ENCODE measurements around the gene FBLN5. TPM values are rescaled to one million over a fixed set of nuclear protein-coding genes. Genes with fewer than 3 reads are reported as not detected.
"Not testable (repeated sequence)": the region's sequence is repeated elsewhere in the genome, so short reads cannot be mapped to it uniquely, and the experiment has no call there.

Gene FBLN5
- total RNA-seq, 2 donors from 2014 or later: 3.0 to 5.6 TPM

- Mint-ChIP-seq H3K27me3 (ENCODE audit: low read depth) (no peaks in the 10 kb centered on the region), H3K9me3 (no peaks in the 10 kb centered on the region), H3K36me3 (ENCODE audit: insufficient read depth in 2 of 2) (no peaks in the 10 kb centered on the region), H3K27ac (no peak overlapping the region), H3K4me3 (no peak overlapping the region), H3K4me1 (ENCODE audit: low read depth) (peaks cover 23% of the 10 kb centered on the region)
- ATAC-seq (replicated peaks in 1 of 2) (no peak), DNase-seq (no peak)
These were observed 64.7 kb downstream of the FBLN5 start for GRCh38 chr14:91882776-91883175.

- no peak for ATAC-seq (replicated peaks in 1 of 2)
- H3K4me1 Mint-ChIP-seq (ENCODE audit: low read depth): peaks cover 27% of the 10 kb centered on the region
- no peaks in the 10 kb centered on the region for H3K9me3 Mint-ChIP-seq
- no peak for DNase-seq
- no peak overlapping the region for H3K27ac Mint-ChIP-seq
- no peaks in the 10 kb centered on the region for H3K27me3 Mint-ChIP-seq (ENCODE audit: low read depth)
- H3K36me3 Mint-ChIP-seq (ENCODE audit: insufficient read depth in 2 of 2): no peaks in the 10 kb centered on the region
- no peak overlapping the region for H3K4me3 Mint-ChIP-seq
These were observed 65.1 kb downstream of the FBLN5 start for GRCh38 chr14:91882369-91882768.

- ATAC-seq (replicated peaks in 1 of 2): no peak
- no peaks in the 10 kb centered on the region for H3K27me3 Mint-ChIP-seq (ENCODE audit: low read depth)
- no peak overlapping the region for H3K4me3 Mint-ChIP-seq
These were observed 68.3 kb downstream of the FBLN5 start for GRCh38 chr14:91879196-91879595.

GRCh38 chr14:91878274-91878673 is 69.2 kb downstream of the FBLN5 start:
- no peaks in the 10 kb centered on the region for H3K36me3 Mint-ChIP-seq (ENCODE audit: insufficient read depth in 2 of 2)
- no peak overlapping the region for H3K27ac Mint-ChIP-seq
- ATAC-seq (replicated peaks in 1 of 2): no peak
- DNase-seq: no peak
- H3K27me3 Mint-ChIP-seq (ENCODE audit: low read depth): no peaks in the 10 kb centered on the region
- H3K9me3 Mint-ChIP-seq: no peaks in the 10 kb centered on the region
- H3K4me3 Mint-ChIP-seq: no peak overlapping the region
- H3K4me1 Mint-ChIP-seq (ENCODE audit: low read depth): peaks cover 62% of the 10 kb centered on the region

More at GRCh38 chr14:91879196-91879595, 68.3 kb downstream of the FBLN5 start:
- DNase-seq: no peak
- H3K36me3 Mint-ChIP-seq (ENCODE audit: insufficient read depth in 2 of 2): no peaks in the 10 kb centered on the region
- H3K27ac Mint-ChIP-seq: no peak overlapping the region
- H3K9me3 Mint-ChIP-seq: no peaks in the 10 kb centered on the region
- peaks cover 53% of the 10 kb centered on the region for H3K4me1 Mint-ChIP-seq (ENCODE audit: low read depth)

GRCh38 chr14:91877376-91877915 is 70.0 kb downstream of the FBLN5 start:
- H3K4me1 Mint-ChIP-seq (ENCODE audit: low read depth): peaks cover 70% of the 10 kb centered on the region
- H3K27me3 Mint-ChIP-seq (ENCODE audit: low read depth): no peaks in the 10 kb centered on the region
- ATAC-seq (replicated peaks in 1 of 2) (no peak), DNase-seq (no peak)
- no peak overlapping the region for H3K4me3 Mint-ChIP-seq
- no peaks in the 10 kb centered on the region for H3K36me3 Mint-ChIP-seq (ENCODE audit: insufficient read depth in 2 of 2)
- H3K27ac Mint-ChIP-seq: no peak overlapping the region
- H3K9me3 Mint-ChIP-seq: no peaks in the 10 kb centered on the region

GRCh38 chr14:91876492-91876891 is 71.0 kb downstream of the FBLN5 start:
- H3K36me3 Mint-ChIP-seq (ENCODE audit: insufficient read depth in 2 of 2): no peaks in the 10 kb centered on the region
- ATAC-seq (replicated peaks in 1 of 2) (no peak), DNase-seq (no peak)
- no peak overlapping the region for H3K27ac Mint-ChIP-seq
- no peak overlapping the region for H3K4me3 Mint-ChIP-seq
- no peaks in the 10 kb centered on the region for H3K9me3 Mint-ChIP-seq
- no peaks in the 10 kb centered on the region for H3K27me3 Mint-ChIP-seq (ENCODE audit: low read depth)
- H3K4me1 Mint-ChIP-seq (ENCODE audit: low read depth): peaks cover 80% of the 10 kb centered on the region

- no peak overlapping the region for H3K4me3 Mint-ChIP-seq
- no peaks in the 10 kb centered on the region for H3K27me3 Mint-ChIP-seq (ENCODE audit: low read depth)
These were observed 71.8 kb downstream of the FBLN5 start for GRCh38 chr14:91875525-91876286.

GRCh38 chr14:91873471-91874415 is 73.8 kb downstream of the FBLN5 start:
- H3K27ac Mint-ChIP-seq: peak overlapping the region; percentile 33
- H3K9me3 Mint-ChIP-seq: no peaks in the 10 kb centered on the region
- DNase-seq (peak; percentile 79 to 83), ATAC-seq (replicated peaks in 1 of 2) (peak; percentile 85 to 89)
- H3K27me3 Mint-ChIP-seq (ENCODE audit: low read depth): no peaks in the 10 kb centered on the region
- no peaks in the 10 kb centered on the region for H3K36me3 Mint-ChIP-seq (ENCODE audit: insufficient read depth in 2 of 2)
- peaks cover 91% of the 10 kb centered on the region for H3K4me1 Mint-ChIP-seq (ENCODE audit: low read depth)
- peak overlapping the region; percentile 65 to 77 for H3K4me3 Mint-ChIP-seq

More at GRCh38 chr14:91875525-91876286, 71.8 kb downstream of the FBLN5 start:
- Mint-ChIP-seq H3K27ac (no peak overlapping the region), H3K4me1 (ENCODE audit: low read depth) (peaks cover 80% of the 10 kb centered on the region), H3K36me3 (ENCODE audit: insufficient read depth in 2 of 2) (no peaks in the 10 kb centered on the region), H3K9me3 (no peaks in the 10 kb centered on the region)
- ATAC-seq (replicated peaks in 1 of 2): no peak
- no peak for DNase-seq

- ATAC-seq (replicated peaks in 1 of 2): no peak
- Mint-ChIP-seq H3K27ac (peak overlapping the region; percentile 86), H3K4me3 (peak overlapping the region; percentile 65 to 77), H3K27me3 (ENCODE audit: low read depth) (no peaks in the 10 kb centered on the region), H3K36me3 (ENCODE audit: insufficient read depth in 2 of 2) (no peaks in the 10 kb centered on the region), H3K9me3 (no peaks in the 10 kb centered on the region), H3K4me1 (ENCODE audit: low read depth) (peaks cover 94% of the 10 kb centered on the region)
- no peak for DNase-seq
These were observed 74.7 kb downstream of the FBLN5 start for GRCh38 chr14:91872517-91873470.

- DNase-seq (peak; percentile 56 to 57), ATAC-seq (replicated peaks in 1 of 2) (peak; percentile 17 to 33)
- H3K36me3 Mint-ChIP-seq (ENCODE audit: insufficient read depth in 2 of 2): peaks cover 0 to 4% of the 10 kb centered on the region in 2 donors
- no peaks in the 10 kb centered on the region for H3K9me3 Mint-ChIP-seq
- peaks cover 94% of the 10 kb centered on the region for H3K4me1 Mint-ChIP-seq (ENCODE audit: low read depth)
- no peaks in the 10 kb centered on the region for H3K27me3 Mint-ChIP-seq (ENCODE audit: low read depth)
- peak overlapping the region; percentile 65 to 77 for H3K4me3 Mint-ChIP-seq
- peak overlapping the region; percentile 86 for H3K27ac Mint-ChIP-seq
These were observed 75.4 kb downstream of the FBLN5 start for GRCh38 chr14:91872011-91872501.

- H3K27ac Mint-ChIP-seq; ATAC-seq (replicated peaks in 1 of 2); DNase-seq; H3K9me3 Mint-ChIP-seq; H3K36me3 Mint-ChIP-seq (ENCODE audit: insufficient read depth in 2 of 2); H3K27me3 Mint-ChIP-seq (ENCODE audit: low read depth): not testable (repeated sequence)
- H3K4me3 Mint-ChIP-seq: peak overlapping the region; percentile 22 to 77
- H3K4me1 Mint-ChIP-seq (ENCODE audit: low read depth): peaks cover 99% of the 10 kb centered on the region
These were observed 76.1 kb downstream of the FBLN5 start for GRCh38 chr14:91871401-91871800.

- peak overlapping the region; percentile 81 for H3K27ac Mint-ChIP-seq
- DNase-seq (no peak), ATAC-seq (replicated peaks in 1 of 2) (no peak)
- no peaks in the 10 kb centered on the region for H3K9me3 Mint-ChIP-seq
- peaks cover 0 to 4% of the 10 kb centered on the region in 2 donors for H3K36me3 Mint-ChIP-seq (ENCODE audit: insufficient read depth in 2 of 2)
- H3K4me1 Mint-ChIP-seq (ENCODE audit: low read depth): peaks cover 100% of the 10 kb centered on the region
- peak overlapping the region; percentile 82 to 84 for H3K4me3 Mint-ChIP-seq
- H3K27me3 Mint-ChIP-seq (ENCODE audit: low read depth): no peaks in the 10 kb centered on the region
These were observed 76.6 kb downstream of the FBLN5 start for GRCh38 chr14:91870890-91871289.
